HuH-7.5 (cell line): Measurements from ENCODE around the gene POU6F2.

Experiments
- DNase-seq: peaks from one replicate; pipeline ENCODE4 v3.0.0; 2011; ENCODE audit warnings: low spot score

Gene POU6F2

GRCh38 chr7:39128287-39128843 lies 150.7 kb downstream of the POU6F2 start:
- no peak for DNase-seq

- DNase-seq: no peak
These were observed 152.6 kb downstream of the POU6F2 start for GRCh38 chr7:39130274-39130673.

DNA sequence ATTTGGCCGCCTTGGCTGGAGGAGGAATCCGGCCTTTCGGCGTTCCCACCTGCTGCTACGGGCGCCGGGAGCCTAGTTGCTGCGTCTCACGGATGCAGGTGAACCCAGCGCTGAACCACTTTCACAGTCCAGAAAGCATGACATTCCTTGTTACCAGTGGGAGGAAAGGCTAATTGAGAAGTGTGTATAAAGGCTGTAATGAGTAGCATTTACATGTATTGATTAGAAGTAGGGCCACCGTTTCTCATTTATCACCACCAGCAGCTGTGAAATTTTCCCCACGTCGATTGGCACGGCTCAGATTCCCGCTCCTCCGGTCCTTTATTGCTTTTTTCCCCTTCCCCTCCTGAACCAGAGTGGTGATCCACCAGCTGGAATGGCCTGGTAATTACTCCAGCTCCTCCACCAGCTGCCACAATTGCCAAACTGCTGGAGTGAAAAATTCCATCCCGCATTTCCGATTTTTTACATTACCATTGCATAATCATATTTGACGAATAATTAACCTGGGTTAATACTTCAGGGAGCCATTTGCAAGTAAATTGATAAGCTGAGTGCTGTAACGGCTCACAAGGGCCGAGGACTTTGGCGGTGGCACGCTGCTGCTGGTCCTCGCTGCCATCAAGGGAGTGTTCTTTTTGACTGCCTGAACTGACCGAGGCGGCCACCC lies 153.3 kb downstream of the POU6F2 start:
- no peak for DNase-seq

GRCh38 chr7:39132306-39132705 lies 154.6 kb downstream of the POU6F2 start:
- DNase-seq: no peak

DNA sequence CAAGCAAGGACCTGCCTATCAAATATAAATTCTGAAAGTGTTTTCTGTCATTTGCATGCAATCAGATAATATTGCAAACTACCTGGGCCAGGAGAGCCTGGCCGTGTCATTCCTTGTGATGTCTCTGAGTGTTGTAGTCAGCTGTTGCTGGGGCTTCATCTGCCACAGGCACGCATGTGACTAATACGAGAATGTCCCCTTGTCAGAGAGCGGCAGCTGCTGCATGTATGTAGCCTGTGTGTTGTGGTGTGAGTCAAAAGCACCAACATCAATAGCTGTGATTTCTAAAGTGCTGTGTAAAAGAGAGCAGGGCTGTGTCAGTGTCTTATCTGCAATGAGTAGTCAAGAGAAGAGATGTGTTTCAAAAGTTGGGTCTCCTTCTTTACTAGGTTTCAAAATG lies 155.4 kb downstream of the POU6F2 start:
- DNase-seq: no peak

DNA sequence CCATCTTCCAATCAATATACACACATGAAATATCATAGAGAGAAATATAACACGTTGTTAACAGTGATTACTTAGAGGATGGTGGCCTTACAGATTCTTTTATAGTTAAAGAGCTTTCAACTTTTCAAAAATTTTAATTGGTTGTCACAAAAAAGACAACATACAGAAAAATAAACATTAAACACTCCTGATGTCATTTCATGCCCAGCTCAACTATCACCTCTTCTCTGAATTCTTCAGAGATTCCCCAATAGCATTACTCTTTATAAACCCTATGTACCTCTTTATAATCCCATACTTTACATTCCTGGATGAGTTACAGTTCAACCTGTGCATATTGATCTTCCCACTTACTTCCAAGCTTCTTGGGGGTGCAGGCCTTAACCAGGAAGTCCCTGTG lies 159.8 kb downstream of the POU6F2 start:
- no peak for DNase-seq

- DNase-seq: no peak
These were observed 165.0 kb downstream of the POU6F2 start for GRCh38 chr7:39142750-39143149.

DNA sequence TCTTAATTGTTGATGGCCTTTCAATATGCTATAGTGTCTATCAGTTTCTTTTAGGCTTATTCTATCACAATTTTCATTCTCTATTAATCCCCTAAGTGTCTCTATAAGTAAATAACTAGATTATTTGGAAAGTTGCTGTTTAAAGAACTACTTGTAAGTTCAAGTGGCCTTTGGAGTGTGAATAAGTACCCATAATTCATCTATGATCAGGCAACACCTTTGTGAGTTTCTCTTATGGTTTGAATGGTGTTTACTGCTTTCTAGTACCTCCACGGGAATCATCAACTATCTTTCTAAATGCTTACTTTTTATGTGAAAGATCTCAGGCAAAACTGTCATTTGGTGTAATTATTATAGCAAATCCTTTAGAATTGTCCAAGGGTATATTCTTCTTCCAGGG lies 166.7 kb downstream of the POU6F2 start:
- no peak for DNase-seq

GRCh38 chr7:39145283-39145682 lies 167.6 kb downstream of the POU6F2 start:
- DNase-seq: no peak

DNA sequence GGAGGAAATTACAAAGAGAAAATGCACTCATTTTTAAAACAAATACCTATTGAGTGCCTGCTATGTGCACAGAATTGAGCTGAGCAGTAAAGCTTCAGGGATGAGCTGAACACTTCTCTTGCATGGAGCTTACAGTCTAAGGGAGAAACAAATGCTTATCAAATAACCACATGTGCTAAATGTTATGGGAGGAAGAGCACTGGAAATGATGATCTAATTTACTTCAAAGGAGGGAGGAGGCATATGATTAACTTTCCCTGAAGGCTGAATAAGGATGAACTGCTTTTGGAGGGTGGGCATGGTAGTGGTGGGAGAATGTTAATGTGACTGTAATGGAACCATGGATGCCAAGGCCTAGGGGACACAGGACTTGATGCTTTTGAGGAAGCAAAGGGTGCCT lies 168.2 kb downstream of the POU6F2 start:
- DNase-seq: no peak

GRCh38 chr7:39152701-39153100 lies 175.0 kb downstream of the POU6F2 start:
- no peak for DNase-seq

GRCh38 chr7:39153113-39153512 lies 175.4 kb downstream of the POU6F2 start:
- DNase-seq: no peak

DNA sequence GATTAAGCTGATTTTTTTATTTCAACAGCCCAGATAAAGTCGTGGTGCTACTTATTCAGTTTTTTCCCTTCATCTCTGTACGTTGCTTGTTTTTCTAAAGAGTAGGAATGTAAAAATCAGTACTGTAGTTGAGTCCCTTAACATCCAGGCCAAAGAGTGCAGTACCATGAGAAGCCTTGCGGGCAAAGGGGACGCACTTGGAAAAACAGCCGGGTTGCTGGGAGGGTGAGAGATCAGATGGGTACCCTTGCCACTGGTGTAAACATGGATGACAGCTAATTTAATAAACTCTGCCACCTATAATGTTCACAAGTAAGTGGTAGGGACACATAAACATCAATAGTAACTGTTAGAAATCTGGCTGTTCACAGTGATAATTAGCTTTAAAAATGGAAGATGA lies 175.9 kb downstream of the POU6F2 start:
- no peak for DNase-seq

- DNase-seq: no peak
These were observed 177.1 kb downstream of the POU6F2 start for GRCh38 chr7:39154815-39155214.

- no peak for DNase-seq
These were observed 180.7 kb downstream of the POU6F2 start for GRCh38 chr7:39158367-39158766.

GRCh38 chr7:39161903-39162302 lies 184.2 kb downstream of the POU6F2 start:
- no peak for DNase-seq

DNA sequence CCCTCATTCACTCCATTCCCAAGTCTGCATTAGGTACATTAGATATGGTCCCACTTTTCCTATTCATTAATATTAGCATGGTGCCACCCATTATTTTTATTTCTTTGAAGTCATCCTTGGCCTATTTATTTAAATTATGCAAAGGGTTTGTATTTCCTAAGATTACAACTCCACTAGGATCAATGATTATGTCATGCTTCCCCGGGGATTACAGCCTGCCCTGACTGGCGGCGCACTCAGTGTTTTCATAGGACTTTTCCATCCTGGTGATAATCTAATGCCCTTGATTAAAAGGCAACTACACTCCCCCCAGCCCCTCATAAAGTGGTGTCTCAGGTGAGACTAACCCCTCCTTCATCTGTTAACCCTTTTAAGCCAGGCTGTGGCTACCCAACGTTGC lies 187.2 kb downstream of the POU6F2 start:
- no peak for DNase-seq

DNA sequence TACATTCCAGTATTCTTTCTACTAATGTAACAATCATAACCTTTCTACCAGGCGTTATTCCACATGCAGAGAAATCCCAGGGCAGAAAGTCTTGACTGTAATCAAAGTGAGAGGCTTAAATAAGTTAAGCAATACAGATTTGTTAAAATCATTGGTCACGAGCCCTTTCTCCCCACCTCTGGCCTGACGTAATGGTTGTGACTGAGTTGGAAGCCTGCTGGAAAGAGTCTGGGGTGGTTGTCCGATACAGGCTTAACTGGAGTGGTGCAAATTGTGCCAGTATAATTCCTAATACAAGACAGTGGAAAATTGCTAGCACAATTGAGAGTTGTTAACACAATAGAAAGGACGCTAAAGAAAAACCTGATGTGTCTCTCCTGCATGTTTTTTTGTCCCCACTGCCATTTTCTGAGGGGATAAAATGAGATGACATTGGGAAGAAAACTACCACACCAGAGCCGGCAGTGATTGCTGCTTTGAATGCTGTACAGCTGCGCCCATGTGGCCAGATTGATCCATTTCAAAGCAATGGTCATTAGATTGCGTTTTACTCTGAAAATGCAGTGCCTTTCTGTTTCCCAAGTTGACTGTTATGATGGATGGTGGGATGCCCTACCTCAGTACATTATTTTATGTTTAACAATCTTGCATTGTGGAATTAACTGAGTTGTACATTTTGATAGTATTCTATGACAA lies 190.8 kb downstream of the POU6F2 start:
- no peak for DNase-seq

GRCh38 chr7:39172137-39172536 lies 194.4 kb downstream of the POU6F2 start:
- no peak for DNase-seq

DNA sequence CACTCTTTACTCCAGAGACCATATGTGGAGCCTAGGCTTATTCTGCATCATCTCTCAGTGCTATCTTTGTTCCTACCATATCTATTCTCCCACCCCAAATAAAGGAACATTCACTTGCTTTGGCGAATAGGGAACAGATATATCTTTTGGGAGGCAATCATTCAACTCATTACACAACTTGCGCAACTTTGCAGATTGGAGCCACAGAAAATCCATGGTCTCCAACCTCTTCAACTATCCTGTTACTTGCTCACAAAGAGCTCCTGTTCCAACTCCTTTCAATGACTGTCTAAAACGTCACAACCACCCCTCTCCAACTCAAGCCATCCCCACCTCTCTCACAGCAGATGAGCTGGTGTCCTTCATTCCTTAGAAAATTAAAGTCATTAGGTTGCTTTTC lies 203.7 kb downstream of the POU6F2 start:
- DNase-seq: no peak

GRCh38 chr7:39183796-39184195 lies 206.1 kb downstream of the POU6F2 start:
- DNase-seq: no peak

GRCh38 chr7:39184391-39184790 lies 206.7 kb downstream of the POU6F2 start:
- peak; percentile 30 for DNase-seq

GRCh38 chr7:39186131-39186530 lies 208.4 kb downstream of the POU6F2 start:
- DNase-seq: no peak

DNA sequence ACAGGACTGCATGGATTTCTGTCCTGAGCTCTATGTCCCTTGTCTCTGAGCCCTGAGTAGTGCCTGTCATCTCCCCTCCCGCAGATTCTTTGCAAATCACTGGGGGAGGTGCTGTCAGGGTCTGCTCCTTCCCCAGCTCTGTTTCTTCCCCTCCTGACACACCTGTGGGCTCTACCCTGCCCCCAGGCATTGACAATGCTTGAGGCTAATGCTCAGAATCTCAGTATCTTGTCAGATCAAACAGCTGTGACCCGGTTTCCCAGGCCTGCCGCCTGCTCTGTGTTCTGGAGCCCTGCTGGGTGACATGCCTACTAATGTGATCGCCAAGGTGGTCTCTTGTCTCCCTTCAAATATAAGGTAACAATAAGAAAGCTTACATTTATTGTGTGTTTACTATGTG lies 209.0 kb downstream of the POU6F2 start:
- no peak for DNase-seq
